ENCODE results near the gene KMT2B. TPM values are rescaled to one million over a fixed set of nuclear protein-coding genes. Genes with fewer than 3 reads are reported as not detected.

Gene KMT2B
- total RNA-seq (2021; fragmentation: NEBNext Ultra II Directional; extraction: Animal tissue kit (Norgen Biotek cat#: 25700)), result 38.6 and 41.5 TPM in 2 replicates
- polyA plus RNA-seq (2011; rRNA removed), result 26.7 and 42.2 TPM in 2 replicates
- polyA plus RNA-seq (2011; cell fraction: cytosol; rRNA removed), result 19.2 TPM
- polyA plus RNA-seq (2011; cell fraction: nucleus; rRNA removed), result 120 TPM
- 51.6 to 57.0 TPM (median 55.5 TPM) in 4 replicates for polyA plus RNA-seq (2012, experiment 1 of 2)
- 34.0 TPM for polyA plus RNA-seq (2012, experiment 2 of 2)
- 22.7 TPM for polyA plus RNA-seq (2013, experiment 1 of 2)
- 21.2 TPM for polyA plus RNA-seq (2013, experiment 2 of 2)
- 15.9 and 19.0 TPM in 2 replicates for polyA minus RNA-seq (2011; rRNA and poly(A)+ RNA removed)
- polyA minus RNA-seq (2011; cell fraction: cytosol; rRNA and poly(A)+ RNA removed), result 24.6 TPM
- polyA minus RNA-seq (2011; cell fraction: nucleus; rRNA and poly(A)+ RNA removed), result 25.7 TPM
- long read RNA-seq, experiment 1, partial matches to known transcripts, result 14 of 18 reads
- long read RNA-seq, experiment 1, other reads (novel, unspliced or antisense), result 4 of 18 reads
- long read RNA-seq, experiment 2, result 0 reads

- CTCF ChIA-PET (ENCODE audit: partially characterized antibody), result interaction anchor here (11.8 kb wide), 1 partner anchor 20 kb away, joined by 80 read pairs; the partner anchor contains the start of gene IGFLR1
- peak within 1 kb of the TSS; percentile 51 to 86 (median 64); a peak in 6 of 7 replicates for H3K9ac ChIP-seq (replicated peaks in 1 of 4; ENCODE audit: extremely low read depth in 1 of 4, low read depth in 3 of 4, low read length in 3 of 4)
- H3K27me3 ChIP-seq (replicated peaks in 1 of 4; ENCODE audit: control insufficient read depth in 3 of 4, extremely low read depth in 1 of 4, insufficient read depth in 3 of 4, low read length in 3 of 4), result no peaks in the 10 kb centered on the region
- H2AFZ ChIP-seq (ENCODE audit: low read length), result peak within 1 kb of the TSS; percentile 15; the same call in 1 of the 2 replicates
- peaks cover 0 to 25% (median 17%) of the 10 kb centered on the region in 4 experiments; a peak in 6 of 7 replicates for H3K4me1 ChIP-seq (replicated peaks in 1 of 4; ENCODE audit: control insufficient read depth in 3 of 4, insufficient read depth in 4 of 4, low read length in 3 of 4)
- H3K4me3 ChIP-seq (ENCODE audit: extremely low read depth in 1 of 4, insufficient read depth in 2 of 4, low read depth in 3 of 4, low read length in 4 of 4), result peak within 1 kb of the TSS; percentile 70 to 89 (median 87)
- H3K79me2 ChIP-seq (ENCODE audit: control insufficient read depth in 1 of 2, insufficient read depth in 2 of 2, low read length in 2 of 2), result peaks cover 0 to 20% of the 10 kb centered on the region in 2 experiments; a peak in 3 of 4 replicates
- DNase-seq (ENCODE audit: low read depth in 1 of 2, low spot score in 2 of 2) (peak in 1 of 2 experiments; percentile 94), FAIRE-seq (no peak)
- H2BK5ac ChIP-seq (ENCODE audit: low read depth, low read length), result peak within 1 kb of the TSS; percentile 96; the same call in 1 of the 2 replicates
- peak within 1 kb of the TSS; percentile 69 for H4K8ac ChIP-seq (ENCODE audit: extremely low read depth, insufficient read depth, low read length)
- H3K56ac ChIP-seq (replicated peaks; ENCODE audit: insufficient read length, low read depth, low read length), result peak within 1 kb of the TSS; percentile 91
- peaks cover 11 to 12% of the 10 kb centered on the region in 2 experiments for H4K20me1 ChIP-seq (replicated peaks in 1 of 2; ENCODE audit: control insufficient read depth in 1 of 2, insufficient read depth in 2 of 2, low read length in 2 of 2)
- H3K23ac ChIP-seq (ENCODE audit: insufficient read length), result no peak within 1 kb of the TSS
- H4K5ac ChIP-seq (ENCODE audit: insufficient read length, low read depth, low read length), result peak within 1 kb of the TSS; percentile 50
- peaks cover 13% of the 10 kb centered on the region for H3K23me2 ChIP-seq (ENCODE audit: low read depth, low read length)
- 0% methylated on average over 7 of the region's 109 CpGs; no CpG with 5 or more reads in 1 of the 2 experiments for WGBS, 2 experiments (ENCODE audit: extremely low coverage in 1 of 2, insufficient coverage in 1 of 2, insufficient read length in 1 of 2, insufficient replicate concordance in 2 of 2, low coverage in 1 of 2, low lambda C conversion rate in 2 of 2, missing lambda C conversion rate in 1 of 2)
- H2BK20ac ChIP-seq (ENCODE audit: low read length), result no peak within 1 kb of the TSS
- TF ChIP-seq YY1 (IDR thresholded peaks at IDR 0.05; ENCODE audit: low read depth, low read length) (peak; percentile 15; the same call in 1 of the 2 replicates), GABPA (IDR thresholded peaks at IDR 0.05; ENCODE audit: borderline replicate concordance, insufficient read depth, low read length) (no peak), RBBP5 (IDR thresholded peaks at IDR 0.05; ENCODE audit: borderline replicate concordance, low read depth, low read length) (no peak), CREB1 (IDR thresholded peaks at IDR 0.05) (peak; percentile 87), TAF1 (IDR thresholded peaks at IDR 0.05; ENCODE audit: low read depth, low read length) (0 out of 2 replicates have a peak, but pooled peaks have one; percentile 41), SRF (IDR thresholded peaks at IDR 0.05; ENCODE audit: low read depth, low read length) (peak; percentile 24; the same call in 1 of the 2 replicates), POLR2A (IDR thresholded peaks at IDR 0.05; ENCODE audit: control extremely low read depth in 1 of 2, low read depth in 2 of 2, low read length in 2 of 2) (no peak)
- H2BK12ac ChIP-seq (ENCODE audit: low read depth, low read length), result peak within 1 kb of the TSS; percentile 62; the same call in 1 of the 2 replicates
- H3K9me3 ChIP-seq (ENCODE audit: insufficient read depth in 2 of 2, low read depth in 1 of 2, low read length in 1 of 2), result no peaks in the 10 kb centered on the region
- H3K4me2 ChIP-seq (ENCODE audit: insufficient read depth in 1 of 2, low read depth in 2 of 2, low read length in 2 of 2), result peak within 1 kb of the TSS; percentile 84 to 97
- peak within 1 kb of the TSS; percentile 94 for H3K18ac ChIP-seq (ENCODE audit: extremely low read depth, low read length)
- H3K4ac ChIP-seq (replicated peaks; ENCODE audit: insufficient read length, low read depth, low read length), result peak within 1 kb of the TSS; percentile 74
- POLR2A ChIA-PET (ENCODE audit: partially characterized antibody), result interaction anchor here (0.8 to 5.0 kb wide), 8 partner anchors 10 to 213 kb away, joined by 3 to 54 read pairs (median 4); no protein-coding TSS in a partner anchor
- H2BK15ac ChIP-seq (ENCODE audit: low read length), result peak within 1 kb of the TSS; percentile 48; the same call in 1 of the 2 replicates
- H3K36me3 ChIP-seq (ENCODE audit: control insufficient read depth in 2 of 4, insufficient read depth in 4 of 4, low read length in 3 of 4), result peaks cover 6 to 22% (median 10%) of the 10 kb centered on the region in 4 experiments; a peak in 7 of 8 replicates
- no peak within 1 kb of the TSS for H2AK5ac ChIP-seq (ENCODE audit: low read depth, low read length)
- peaks cover 8% of the 10 kb centered on the region for H3K79me1 ChIP-seq (ENCODE audit: low read depth, low read length)
- H4K91ac ChIP-seq (replicated peaks; ENCODE audit: insufficient read length, low read length), result peak within 1 kb of the TSS; percentile 96
- no peak within 1 kb of the TSS for H2BK120ac ChIP-seq (replicated peaks; ENCODE audit: low read depth, low read length)
- peak within 1 kb of the TSS; percentile 79 for H3K27ac ChIP-seq (ENCODE audit: low read depth, low read length)
- no peak within 1 kb of the TSS for H3K14ac ChIP-seq (ENCODE audit: insufficient read length)
Observed at GRCh38 chr19:35717665-35718344, at the start of gene KMT2B. KMT2B (plus strand) TSS chr19:35718003; CDS start chr19:35718019, 16 bp downstream.

Measured in H1 (cell line).